ENCODE measurements around the gene CRYBB1. TPM values are rescaled to one million over a fixed set of nuclear protein-coding genes. Genes with fewer than 3 reads are reported as not detected.

The CRYBB1 gene
- total and polyA plus RNA-seq, 2 experiments from 2014 or later, result 1.6 to 3.7 TPM

DNA sequence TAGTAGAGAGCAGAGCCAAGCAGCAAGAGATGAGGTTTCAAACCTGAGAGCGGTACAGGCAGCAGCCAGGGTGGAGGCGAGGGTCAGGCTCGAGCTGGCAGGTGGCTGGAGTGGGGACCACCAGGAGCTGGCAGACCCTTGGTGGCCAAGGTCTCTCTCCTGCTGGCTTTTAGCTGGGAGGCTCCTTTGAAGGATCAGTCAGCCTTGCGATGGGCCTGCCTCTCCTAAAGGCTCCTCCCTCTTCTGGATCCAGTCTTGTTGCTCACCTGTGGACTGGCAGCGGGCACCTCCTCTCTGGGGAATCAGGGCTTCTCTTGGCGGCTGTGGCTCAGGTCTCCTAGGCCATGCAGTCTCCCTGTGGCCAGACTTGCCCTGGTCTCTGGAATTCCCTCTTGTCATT lies 52.6 kb downstream of the CRYBB1 start (continued):
- TF ChIP-seq POLR2AphosphoS5 (IDR thresholded peaks at IDR 0.05; ENCODE audit: low read depth), result no peak
- no peak for TF ChIP-seq JUNB (IDR thresholded peaks at IDR 0.05; ENCODE audit: unreplicated experiment)
- no peak for TF ChIP-seq CTCF (conservative IDR thresholded peaks at IDR 0.05; ENCODE audit: low read depth in 2 of 2)
- TF ChIP-seq, protein P1, sequence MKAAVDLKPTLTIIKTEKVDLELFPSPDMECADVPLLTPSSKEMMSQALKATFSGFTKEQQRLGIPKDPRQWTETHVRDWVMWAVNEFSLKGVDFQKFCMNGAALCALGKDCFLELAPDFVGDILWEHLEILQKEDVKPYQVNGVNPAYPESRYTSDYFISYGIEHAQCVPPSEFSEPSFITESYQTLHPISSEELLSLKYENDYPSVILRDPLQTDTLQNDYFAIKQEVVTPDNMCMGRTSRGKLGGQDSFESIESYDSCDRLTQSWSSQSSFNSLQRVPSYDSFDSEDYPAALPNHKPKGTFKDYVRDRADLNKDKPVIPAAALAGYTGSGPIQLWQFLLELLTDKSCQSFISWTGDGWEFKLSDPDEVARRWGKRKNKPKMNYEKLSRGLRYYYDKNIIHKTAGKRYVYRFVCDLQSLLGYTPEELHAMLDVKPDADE (IDR thresholded peaks at IDR 0.05), result no peak
- TF ChIP-seq, protein P2, sequence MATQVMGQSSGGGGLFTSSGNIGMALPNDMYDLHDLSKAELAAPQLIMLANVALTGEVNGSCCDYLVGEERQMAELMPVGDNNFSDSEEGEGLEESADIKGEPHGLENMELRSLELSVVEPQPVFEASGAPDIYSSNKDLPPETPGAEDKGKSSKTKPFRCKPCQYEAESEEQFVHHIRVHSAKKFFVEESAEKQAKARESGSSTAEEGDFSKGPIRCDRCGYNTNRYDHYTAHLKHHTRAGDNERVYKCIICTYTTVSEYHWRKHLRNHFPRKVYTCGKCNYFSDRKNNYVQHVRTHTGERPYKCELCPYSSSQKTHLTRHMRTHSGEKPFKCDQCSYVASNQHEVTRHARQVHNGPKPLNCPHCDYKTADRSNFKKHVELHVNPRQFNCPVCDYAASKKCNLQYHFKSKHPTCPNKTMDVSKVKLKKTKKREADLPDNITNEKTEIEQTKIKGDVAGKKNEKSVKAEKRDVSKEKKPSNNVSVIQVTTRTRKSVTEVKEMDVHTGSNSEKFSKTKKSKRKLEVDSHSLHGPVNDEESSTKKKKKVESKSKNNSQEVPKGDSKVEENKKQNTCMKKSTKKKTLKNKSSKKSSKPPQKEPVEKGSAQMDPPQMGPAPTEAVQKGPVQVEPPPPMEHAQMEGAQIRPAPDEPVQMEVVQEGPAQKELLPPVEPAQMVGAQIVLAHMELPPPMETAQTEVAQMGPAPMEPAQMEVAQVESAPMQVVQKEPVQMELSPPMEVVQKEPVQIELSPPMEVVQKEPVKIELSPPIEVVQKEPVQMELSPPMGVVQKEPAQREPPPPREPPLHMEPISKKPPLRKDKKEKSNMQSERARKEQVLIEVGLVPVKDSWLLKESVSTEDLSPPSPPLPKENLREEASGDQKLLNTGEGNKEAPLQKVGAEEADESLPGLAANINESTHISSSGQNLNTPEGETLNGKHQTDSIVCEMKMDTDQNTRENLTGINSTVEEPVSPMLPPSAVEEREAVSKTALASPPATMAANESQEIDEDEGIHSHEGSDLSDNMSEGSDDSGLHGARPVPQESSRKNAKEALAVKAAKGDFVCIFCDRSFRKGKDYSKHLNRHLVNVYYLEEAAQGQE (IDR thresholded peaks at IDR 0.05; ENCODE audit: unreplicated experiment), result no peak
- TF ChIP-seq EZH2phosphoT487 (IDR thresholded peaks at IDR 0.05; ENCODE audit: unreplicated experiment), result no peak
- TF ChIP-seq ZNF114 (CRISPR knock-in tag; IDR thresholded peaks at IDR 0.05), result no peak
- no peak for TF ChIP-seq STAT1 (IDR thresholded peaks at IDR 0.05; ENCODE audit: unreplicated experiment)

DNA sequence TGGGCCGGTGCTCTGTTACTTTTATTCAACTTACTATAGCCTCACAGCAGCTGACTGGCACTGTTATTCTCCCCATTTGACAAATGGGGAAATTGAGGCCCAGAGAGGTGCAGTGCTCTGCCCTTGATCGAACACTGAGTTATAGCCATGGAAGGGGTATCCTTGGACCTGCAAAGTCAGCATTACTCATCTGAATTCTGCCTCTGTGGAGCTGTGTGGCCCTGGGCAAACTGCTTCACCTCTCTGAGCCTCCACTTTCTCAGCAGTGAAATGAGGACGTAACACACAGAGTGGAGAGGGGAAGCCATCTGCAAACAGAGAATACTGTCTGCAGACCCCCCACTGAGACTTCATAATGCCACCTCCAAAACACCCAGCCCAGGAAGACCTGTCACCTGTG lies 53.2 kb downstream of the CRYBB1 start:
- Histone ChIP-seq H3K27me3 (ENCODE audit: insufficient read depth) (no peaks in the 10 kb centered on the region), H3K36me3 (ENCODE audit: insufficient read depth) (no peaks in the 10 kb centered on the region), H3K4me2 (no peak overlapping the region), H3K4me1 (ENCODE audit: insufficient read depth) (peaks cover 69% of the 10 kb centered on the region), H2AFZ (no peak overlapping the region), H4K20me1 (replicated peaks; ENCODE audit: insufficient read depth) (peaks cover 6% of the 10 kb centered on the region; the same call in 1 of the 2 replicates), H3K4me3 (no peak overlapping the region), H3K79me2 (replicated peaks; ENCODE audit: insufficient read depth) (peaks cover 90% of the 10 kb centered on the region), H3K9me2 (ENCODE audit: insufficient read depth) (no peaks in the 10 kb centered on the region), H3F3A (replicated peaks; ENCODE audit: low read depth) (peaks cover 26% of the 10 kb centered on the region), H3K27ac (ENCODE audit: low read depth) (peak overlapping the region; percentile 75)
- DNase-seq (ENCODE audit: low spot score) (no peak), ATAC-seq (no peak)
- H3K27ac Mint-ChIP-seq, result no peak overlapping the region
- TF ChIP-seq POLR2AphosphoS5 (IDR thresholded peaks at IDR 0.05; ENCODE audit: low read depth), result no peak
- TF ChIP-seq EZH2phosphoT487 (IDR thresholded peaks at IDR 0.05; ENCODE audit: unreplicated experiment), result no peak
- TF ChIP-seq JUNB (IDR thresholded peaks at IDR 0.05; ENCODE audit: unreplicated experiment), result no peak
- no peak for TF ChIP-seq NANOG (IDR thresholded peaks at IDR 0.05; ENCODE audit: borderline replicate concordance)
- no peak for TF ChIP-seq ZNF331 (CRISPR knock-in tag; IDR thresholded peaks at IDR 0.05; ENCODE audit: low read depth)
- TF ChIP-seq, protein P3, sequence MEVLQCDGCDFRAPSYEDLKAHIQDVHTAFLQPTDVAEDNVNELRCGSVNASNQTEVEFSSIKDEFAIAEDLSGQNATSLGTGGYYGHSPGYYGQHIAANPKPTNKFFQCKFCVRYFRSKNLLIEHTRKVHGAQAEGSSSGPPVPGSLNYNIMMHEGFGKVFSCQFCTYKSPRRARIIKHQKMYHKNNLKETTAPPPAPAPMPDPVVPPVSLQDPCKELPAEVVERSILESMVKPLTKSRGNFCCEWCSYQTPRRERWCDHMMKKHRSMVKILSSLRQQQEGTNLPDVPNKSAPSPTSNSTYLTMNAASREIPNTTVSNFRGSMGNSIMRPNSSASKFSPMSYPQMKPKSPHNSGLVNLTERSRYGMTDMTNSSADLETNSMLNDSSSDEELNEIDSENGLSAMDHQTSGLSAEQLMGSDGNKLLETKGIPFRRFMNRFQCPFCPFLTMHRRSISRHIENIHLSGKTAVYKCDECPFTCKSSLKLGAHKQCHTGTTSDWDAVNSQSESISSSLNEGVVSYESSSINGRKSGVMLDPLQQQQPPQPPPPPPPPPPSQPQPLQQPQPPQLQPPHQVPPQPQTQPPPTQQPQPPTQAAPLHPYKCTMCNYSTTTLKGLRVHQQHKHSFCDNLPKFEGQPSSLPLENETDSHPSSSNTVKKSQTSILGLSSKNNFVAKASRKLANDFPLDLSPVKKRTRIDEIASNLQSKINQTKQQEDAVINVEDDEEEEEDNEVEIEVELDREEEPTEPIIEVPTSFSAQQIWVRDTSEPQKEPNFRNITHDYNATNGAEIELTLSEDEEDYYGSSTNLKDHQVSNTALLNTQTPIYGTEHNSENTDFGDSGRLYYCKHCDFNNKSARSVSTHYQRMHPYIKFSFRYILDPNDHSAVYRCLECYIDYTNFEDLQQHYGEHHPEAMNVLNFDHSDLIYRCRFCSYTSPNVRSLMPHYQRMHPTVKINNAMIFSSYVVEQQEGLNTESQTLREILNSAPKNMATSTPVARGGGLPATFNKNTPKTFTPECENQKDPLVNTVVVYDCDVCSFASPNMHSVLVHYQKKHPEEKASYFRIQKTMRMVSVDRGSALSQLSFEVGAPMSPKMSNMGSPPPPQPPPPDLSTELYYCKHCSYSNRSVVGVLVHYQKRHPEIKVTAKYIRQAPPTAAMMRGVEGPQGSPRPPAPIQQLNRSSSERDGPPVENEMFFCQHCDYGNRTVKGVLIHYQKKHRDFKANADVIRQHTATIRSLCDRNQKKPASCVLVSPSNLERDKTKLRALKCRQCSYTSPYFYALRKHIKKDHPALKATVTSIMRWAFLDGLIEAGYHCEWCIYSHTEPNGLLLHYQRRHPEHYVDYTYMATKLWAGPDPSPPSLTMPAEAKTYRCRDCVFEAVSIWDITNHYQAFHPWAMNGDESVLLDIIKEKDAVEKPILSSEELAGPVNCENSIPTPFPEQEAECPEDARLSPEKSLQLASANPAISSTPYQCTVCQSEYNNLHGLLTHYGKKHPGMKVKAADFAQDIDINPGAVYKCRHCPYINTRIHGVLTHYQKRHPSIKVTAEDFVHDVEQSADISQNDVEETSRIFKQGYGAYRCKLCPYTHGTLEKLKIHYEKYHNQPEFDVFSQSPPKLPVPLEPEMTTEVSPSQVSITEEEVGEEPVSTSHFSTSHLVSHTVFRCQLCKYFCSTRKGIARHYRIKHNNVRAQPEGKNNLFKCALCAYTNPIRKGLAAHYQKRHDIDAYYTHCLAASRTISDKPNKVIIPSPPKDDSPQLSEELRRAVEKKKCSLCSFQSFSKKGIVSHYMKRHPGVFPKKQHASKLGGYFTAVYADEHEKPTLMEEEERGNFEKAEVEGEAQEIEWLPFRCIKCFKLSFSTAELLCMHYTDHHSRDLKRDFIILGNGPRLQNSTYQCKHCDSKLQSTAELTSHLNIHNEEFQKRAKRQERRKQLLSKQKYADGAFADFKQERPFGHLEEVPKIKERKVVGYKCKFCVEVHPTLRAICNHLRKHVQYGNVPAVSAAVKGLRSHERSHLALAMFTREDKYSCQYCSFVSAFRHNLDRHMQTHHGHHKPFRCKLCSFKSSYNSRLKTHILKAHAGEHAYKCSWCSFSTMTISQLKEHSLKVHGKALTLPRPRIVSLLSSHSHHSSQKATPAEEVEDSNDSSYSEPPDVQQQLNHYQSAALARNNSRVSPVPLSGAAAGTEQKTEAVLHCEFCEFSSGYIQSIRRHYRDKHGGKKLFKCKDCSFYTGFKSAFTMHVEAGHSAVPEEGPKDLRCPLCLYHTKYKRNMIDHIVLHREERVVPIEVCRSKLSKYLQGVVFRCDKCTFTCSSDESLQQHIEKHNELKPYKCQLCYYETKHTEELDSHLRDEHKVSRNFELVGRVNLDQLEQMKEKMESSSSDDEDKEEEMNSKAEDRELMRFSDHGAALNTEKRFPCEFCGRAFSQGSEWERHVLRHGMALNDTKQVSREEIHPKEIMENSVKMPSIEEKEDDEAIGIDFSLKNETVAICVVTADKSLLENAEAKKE (CRISPR knock-in tag; IDR thresholded peaks at IDR 0.05), result no peak
- TF ChIP-seq ZNF114 (CRISPR knock-in tag; IDR thresholded peaks at IDR 0.05), result no peak
- TF ChIP-seq CREB1 (CRISPR knock-in tag; IDR thresholded peaks at IDR 0.05; ENCODE audit: low read depth), result no peak
- no peak overlapping the region for H3K4me3 Mint-ChIP-seq
- H3K4me1 Mint-ChIP-seq, result peaks cover 72% of the 10 kb centered on the region
- peaks cover 7% of the 10 kb centered on the region for H3K27me3 Mint-ChIP-seq (ENCODE audit: insufficient read depth, low read depth, poor library complexity)
- peaks cover 15% of the 10 kb centered on the region for H3K36me3 Mint-ChIP-seq (ENCODE audit: low read depth)
- H3K9me3 Mint-ChIP-seq, result peaks cover 2% of the 10 kb centered on the region; the same call in 1 of the 3 replicates
